AG20443 (cell line): ENCODE data around the gene CFC1B.
"Not testable (repeated sequence)": the region's sequence is repeated elsewhere in the genome, so short reads cannot be mapped to it uniquely, and the experiment has no call there.

Experiments used
- DNase-seq: peaks from one replicate; pipeline ENCODE4 v3.0.0; 2012; ENCODE audit warnings: low spot score, mixed read lengths

Gene CFC1B

DNA sequence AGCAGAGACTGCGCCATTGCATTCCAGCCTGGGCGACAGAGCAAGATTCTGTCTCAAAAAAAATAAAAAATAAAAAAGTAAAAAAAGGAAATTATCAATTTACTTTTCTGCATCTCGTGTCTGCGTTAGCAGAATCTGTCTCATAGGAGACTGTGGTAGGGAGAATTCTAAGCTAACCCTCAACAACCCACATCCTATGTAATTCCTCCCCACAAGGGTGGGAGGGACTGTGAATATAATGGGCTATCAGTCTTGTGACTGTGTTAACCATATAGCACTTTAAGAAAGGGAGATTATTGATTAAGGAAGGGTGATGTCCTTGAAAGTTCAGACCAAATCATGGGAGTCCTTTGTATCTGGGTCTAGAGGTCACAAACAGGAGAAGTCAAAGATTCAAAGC lies 45.1 kb downstream of the CFC1B start:
- not testable (repeated sequence) for DNase-seq

DNA sequence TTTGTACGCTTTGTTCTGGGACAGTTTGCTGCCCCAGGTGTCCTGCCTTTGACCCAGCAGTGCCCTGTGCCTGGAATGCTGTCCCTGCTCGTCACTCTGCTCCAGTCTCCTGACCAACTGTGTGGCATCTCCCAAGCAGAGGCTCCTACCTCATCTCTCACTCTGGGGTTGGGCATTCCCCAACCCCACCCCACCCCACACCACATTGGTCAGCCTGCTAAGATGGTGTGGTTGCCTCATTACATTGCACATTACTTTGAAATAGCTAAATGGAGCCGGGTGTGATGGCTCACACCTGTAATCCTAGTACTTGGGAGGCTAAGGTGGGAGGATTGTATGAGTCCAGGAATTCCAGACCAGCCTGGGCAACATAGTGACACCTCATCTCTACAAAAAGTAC lies 50.9 kb downstream of the CFC1B start:
- DNase-seq = not testable (repeated sequence)

DNA sequence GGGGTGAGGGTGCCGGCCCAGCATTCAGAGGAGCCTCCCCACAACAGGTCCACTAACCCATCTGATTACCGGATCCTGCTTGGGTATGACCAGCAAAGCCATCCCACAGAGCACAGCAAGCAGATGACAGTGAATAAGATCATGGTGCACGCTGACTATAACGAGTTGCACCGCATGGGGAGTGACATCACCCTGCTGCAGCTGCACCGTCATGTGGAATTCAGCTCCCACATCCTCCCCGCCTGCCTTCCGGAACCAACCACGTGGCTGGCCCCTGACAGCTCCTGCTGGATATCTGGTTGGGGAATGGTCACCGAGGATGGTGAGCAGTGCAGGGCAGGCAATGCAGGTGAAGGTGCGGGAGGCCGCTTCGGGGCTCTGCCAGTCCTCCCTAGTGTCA lies 53.2 kb downstream of the CFC1B start:
- not testable (repeated sequence) for DNase-seq

DNA sequence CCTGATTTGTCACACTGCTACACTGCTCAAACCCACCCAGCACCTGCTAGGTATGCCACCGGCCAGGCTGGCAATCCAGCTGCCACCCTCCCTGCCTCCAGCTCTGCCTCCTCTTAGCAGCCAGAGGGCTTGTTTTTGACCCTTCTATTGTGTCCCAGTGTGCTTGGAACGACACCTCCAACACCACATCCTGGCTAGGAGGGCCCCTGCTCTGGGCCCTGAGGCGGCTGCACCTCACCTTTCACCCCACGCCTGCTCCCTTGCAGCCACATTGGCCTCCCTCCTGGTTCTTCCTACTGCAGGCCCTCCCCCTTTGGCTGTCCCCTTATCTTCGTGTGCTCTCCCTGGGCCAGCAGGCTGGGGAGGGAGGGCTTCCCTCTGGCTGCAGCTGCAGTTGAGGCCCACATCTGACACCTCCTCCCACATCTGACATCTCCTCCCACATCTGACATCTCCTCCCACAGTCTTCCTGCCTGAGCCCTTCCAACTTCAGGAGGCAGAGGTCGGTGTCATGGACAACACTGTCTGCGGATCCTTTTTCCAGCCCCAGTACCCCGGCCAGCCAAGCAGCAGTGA lies 55.3 kb downstream of the CFC1B start:
- not testable (repeated sequence) for DNase-seq

DNA sequence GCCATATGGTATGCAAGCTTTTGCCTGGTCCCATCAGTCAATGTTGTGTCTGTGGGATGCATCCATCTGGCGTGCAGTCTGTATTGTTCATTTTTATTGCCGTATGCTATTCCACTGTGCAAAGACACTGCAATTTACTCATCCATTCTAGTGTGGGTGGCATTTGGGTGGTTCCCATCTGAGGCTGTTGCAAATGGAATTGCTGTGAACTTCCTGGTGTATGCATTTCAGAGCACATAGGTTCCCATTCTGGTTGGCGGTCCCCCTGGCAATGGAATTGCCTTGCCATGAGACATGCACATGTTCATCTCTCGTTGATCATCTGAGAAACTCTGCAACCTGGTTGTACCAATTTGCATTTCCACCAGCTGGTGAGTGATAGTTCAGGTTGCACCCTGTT lies 56.5 kb downstream of the CFC1B start:
- not testable (repeated sequence) for DNase-seq
